Germinal center (tissue), 1 donor: ENCODE data around the gene SECISBP2.

Experiments
- DNase-seq: peaks from one replicate; pipeline ENCODE4 v3.0.0; 2012; ENCODE audit warnings: mixed read lengths, low spot score

SECISBP2 gene

GRCh38 chr9:89350988-89351557, 32.8 kb downstream of the SECISBP2 start:
- DNase-seq = no peak

DNA sequence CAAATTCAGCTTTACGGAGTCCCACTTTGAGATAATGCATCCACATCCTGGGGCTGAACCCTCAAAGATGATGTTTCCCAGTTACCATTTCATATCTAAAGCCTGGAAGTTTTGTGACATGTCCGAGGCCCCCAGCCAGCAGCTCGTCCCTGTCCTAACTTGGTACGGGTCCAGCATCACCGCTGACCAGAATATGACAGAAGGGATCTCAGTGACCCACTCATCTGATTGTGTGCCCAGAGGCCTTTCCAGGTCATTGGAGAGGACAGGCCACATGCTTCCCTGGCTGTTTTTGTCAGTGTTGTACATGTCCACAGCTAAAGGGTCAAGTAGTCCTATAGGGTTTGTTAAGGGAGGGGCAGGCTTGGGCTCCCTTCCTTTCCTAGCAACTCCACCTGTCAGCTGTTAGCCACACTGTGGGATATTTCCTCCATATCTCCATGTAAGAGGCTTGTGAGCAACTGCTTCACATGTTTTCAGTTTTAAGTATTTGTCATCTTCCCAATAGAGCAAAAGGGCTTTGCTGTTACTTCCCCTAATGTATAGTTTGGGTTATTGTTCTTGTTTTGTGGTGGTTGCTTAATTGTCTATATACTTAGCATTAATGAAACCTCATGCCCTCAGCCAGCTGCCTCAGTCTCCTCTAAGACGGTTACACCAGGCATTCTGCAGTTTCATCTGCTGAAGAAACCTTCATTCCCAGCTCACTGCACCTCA, 33.4 kb downstream of the SECISBP2 start:
- DNase-seq = no peak

DNA sequence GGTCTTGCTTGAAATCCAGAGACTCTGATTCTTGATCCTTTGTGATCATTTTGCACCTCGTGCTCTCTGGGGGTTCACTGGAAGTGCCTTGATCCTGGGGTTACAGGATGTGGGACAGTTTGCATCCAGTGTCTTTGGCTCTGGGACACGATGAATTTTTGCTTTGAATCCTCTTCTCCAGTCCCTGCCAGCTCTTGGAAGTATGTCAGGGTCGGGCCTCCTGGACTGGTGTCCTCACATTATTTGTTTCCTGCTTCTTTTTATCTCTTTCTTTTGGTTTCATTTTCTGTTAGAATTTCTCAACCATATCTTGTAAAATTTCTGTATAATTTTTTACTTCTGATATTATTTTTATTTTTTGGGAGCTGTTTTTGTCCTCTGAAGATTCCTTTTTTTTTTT, 34.2 kb downstream of the SECISBP2 start:
- DNase-seq = no peak

DNA sequence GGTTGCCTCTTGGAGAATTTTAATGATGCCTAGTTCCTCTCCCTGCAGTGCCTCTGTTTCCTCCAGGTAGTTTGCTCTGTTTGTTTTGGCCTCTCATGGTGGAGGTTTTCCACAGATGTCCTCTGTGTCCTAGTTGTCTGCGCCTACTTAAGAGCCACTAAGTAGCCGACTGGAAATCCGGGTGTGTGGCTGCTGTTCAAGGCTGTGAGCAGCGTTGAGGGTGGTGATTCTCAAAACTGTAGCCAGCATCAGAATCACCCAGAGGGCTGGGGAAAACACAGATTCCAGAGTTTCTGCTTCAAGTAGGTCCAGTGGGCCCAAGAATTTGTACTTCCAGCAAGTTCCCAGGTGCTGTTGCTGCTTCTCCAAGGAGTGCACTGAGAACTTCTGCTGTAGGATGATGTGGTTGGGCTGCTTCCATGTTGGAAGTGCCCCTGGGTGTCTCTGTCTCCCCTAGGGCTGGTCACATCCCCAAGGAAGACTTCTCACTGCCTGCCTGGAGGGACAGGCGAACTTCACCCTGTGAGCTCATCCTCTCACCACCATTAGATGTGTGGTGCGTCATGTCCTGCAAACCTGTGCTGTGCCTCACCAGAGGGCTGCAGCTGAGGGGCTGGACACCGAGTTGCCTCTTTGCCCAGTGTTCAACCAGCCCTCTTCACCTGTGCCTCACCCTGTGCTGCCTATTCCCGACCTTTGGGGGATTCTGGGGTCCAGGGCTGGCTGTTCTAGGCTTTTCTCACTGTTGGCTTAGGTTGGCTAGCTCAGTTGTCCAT, 34.8 kb downstream of the SECISBP2 start:
- no peak for DNase-seq

GRCh38 chr9:89353989-89354388, 35.7 kb downstream of the SECISBP2 start:
- DNase-seq = no peak

- no peak for DNase-seq
Observed at GRCh38 chr9:89354471-89354870, 36.2 kb downstream of the SECISBP2 start.

DNA sequence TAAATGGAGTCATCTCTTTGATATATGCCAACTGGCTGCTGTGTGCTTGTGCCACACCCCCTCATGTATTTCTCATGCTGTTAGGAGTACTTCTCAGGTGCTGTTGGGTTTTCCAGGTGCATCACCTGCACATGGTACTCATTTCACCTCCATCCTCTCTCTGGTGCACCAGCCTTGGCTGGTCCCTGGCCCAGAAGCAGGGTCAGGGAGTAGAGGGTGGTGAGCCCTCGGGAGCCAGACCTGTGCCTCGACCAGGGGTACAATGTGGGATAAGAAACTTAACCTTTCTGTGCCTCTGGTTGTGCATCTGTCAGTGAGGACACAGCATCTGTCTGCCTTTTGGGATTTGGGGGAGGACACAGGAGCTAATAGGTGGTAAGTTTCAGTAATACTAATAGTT, 38.5 kb downstream of the SECISBP2 start:
- no peak for DNase-seq

GRCh38 chr9:89357331-89358197, 39.3 kb downstream of the SECISBP2 start:
- no peak for DNase-seq

GRCh38 chr9:89358376-89358916, 40.1 kb downstream of the SECISBP2 start:
- DNase-seq = no peak

DNA sequence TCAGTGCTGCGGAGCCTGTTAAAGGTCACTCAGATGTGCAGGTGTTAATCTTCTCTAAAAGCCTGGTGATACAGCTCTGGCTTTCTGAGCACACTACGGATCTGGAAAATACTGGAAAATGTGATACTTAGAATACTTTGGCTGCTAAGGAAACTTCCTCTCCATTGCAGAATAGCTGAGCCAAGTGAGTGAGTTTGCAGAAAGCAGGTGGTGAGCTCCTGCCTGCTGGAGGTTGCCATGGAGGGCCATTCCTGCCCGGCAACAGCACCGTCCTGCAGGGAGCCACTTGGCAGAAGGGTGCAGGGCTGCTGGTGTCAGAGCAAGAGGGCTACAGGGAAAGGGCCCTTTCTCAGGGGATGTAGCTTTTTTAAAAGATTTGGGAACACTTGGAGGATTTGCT, 40.7 kb downstream of the SECISBP2 start:
- no peak for DNase-seq

- no peak for DNase-seq
Observed at GRCh38 chr9:89359751-89360261, 41.5 kb downstream of the SECISBP2 start.

DNA sequence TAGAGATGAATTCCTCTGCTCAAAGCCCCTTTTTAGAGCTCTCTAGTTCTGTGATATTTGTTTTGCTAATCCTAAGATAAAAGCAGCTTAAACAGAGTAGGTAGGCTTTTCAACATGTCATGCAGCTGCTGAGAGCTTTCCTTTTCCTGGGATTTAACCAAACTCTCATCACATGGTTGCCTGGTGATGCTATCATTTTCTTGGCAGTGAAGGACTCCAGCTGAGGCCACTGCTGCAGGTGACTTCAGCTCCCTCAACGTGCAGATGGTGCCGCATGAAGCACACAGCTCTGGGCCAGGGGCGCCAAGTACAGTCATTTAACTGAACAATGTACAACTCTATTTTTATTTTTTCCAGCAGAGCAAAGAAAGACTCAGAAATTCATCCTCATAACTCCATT, 42.2 kb downstream of the SECISBP2 start:
- DNase-seq = no peak

GRCh38 chr9:89361031-89361430, 42.7 kb downstream of the SECISBP2 start:
- DNase-seq = no peak

DNA sequence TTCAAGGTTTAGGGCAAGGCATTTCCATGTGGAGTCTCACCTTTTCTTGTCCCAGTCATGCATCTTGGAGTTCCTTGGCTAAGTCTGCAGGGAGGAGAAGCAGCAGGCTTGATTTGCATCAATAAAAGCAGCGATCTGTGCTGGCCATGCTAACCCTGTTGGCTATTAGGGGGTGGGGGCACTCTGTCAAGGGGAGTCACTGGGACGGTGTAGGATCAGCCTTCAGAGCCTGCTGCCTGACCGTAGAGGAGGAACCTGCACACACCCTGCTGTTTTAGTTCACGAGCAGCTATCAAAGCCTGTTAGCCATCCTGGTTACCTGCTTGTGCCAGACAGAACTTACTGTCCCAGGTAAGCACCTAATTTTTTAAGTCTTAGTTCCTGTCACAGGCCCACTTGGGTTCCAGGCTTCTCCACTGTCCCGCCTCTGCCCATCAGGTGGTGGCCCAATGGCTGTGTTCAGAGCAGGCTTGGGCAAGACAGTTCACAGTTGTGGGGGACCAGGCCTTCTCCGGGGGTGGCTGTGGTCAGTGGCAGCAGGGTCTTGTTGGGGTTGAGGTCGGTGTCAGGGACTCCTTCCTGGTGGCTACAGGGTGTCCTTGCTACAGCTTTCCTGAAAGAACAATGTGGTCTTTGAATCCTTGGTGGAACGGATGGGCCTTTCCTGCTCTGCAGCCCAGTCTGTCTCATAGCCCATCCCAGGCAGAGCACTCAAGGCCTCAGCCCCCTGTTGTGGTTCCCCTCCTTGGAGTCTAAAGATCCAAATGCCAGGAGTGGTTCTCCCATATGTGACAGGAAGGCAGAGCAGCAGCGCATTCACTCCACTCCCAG, 43.7 kb downstream of the SECISBP2 start:
- DNase-seq = no peak

DNA sequence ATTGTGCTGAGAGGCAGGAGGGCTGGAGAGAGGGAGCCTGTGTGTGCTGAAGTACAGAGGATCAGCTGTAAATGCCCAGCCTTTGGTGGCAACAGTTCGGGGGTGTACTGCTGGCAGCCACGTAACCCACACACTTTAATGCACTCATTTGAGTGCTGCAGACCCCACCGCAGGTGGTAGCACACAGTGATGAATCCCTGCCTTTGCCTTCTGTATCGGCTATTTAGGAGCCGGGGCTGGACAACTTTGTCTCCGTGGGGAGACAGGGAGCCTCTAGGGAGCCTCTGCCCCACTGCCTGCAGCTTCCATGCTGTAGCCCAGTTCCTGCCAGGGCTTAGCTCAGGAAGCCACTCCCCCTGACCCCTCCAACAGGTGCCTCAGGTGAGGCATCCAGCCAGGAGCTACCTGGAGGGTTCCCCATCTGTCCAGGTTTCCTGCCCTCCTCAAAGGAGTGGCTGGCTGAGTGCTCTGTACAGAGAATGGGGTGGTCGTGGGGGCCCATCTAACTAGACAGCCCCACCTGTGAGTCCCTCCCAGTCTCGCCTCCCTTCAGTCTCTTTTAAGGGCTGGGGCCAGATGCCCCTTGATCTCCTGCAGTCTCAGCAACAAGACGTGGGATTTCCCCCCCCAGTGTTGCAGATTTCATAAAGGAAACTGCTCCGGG, 44.5 kb downstream of the SECISBP2 start:
- no peak for DNase-seq

DNA sequence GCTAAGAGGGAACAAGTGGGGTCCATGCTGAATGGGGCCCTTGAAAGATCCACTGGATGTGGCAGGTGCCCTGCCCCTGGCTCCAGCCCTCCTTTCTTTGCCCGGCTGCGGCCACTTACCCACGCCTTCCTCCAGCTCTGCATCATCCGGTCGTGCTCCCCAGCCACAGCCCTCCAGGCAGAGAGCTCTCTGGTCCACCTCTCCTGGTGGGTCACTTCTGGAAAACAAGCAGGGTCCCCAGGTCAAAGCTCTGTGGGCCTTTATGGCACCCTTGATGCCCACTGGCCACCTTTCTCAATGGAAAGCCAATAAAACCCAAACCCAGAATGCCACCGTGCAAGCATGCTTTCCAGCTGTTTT, 45.0 kb downstream of the SECISBP2 start:
- no peak for DNase-seq

GRCh38 chr9:89363921-89364665, 45.8 kb downstream of the SECISBP2 start:
- DNase-seq = no peak

- DNase-seq = no peak
Observed at GRCh38 chr9:89364666-89365531, 46.6 kb downstream of the SECISBP2 start.

- DNase-seq = no peak
Observed at GRCh38 chr9:89365532-89365912, 47.2 kb downstream of the SECISBP2 start.
